Activated CD4-positive, alpha-beta memory T cell treated with anti-CD3 and anti-CD28 coated beads, Interleukin-2, amount 10 ng/mL, durations not matched to agents 7 days and 5 days (primary cell): Measurements from ENCODE around the gene DESI2. TPM values are rescaled to one million over a fixed set of nuclear protein-coding genes. Genes with fewer than 3 reads are reported as not detected.
A peak's percentile ranks its signal among the peaks of the same experiment; 100 is the strongest.

Experiments
- CTCF ChIA-PET: fragments of 350-600 bp; sonication (Branson Sonifier 250); formaldehyde crosslinking; loops from one replicate; lab custom pipeline; 2021; ENCODE audit warnings: antibody characterized with exemption, inconsistent platforms; lab: Charles Lee
- POLR2A ChIA-PET: fragments of 350-600 bp; sonication (Branson Sonifier 250); formaldehyde crosslinking; loops from one replicate; lab custom pipeline; 2021; ENCODE audit warnings: antibody characterized with exemption; lab: Charles Lee
- DNase-seq: peaks from one replicate; pipeline ENCODE4 v3.0.0-alpha.2; 2020
- H3K27ac Mint-ChIP-seq: one replicate; pipeline ENCODE4 v1.8.0; 2021; ENCODE audit warnings: mild to moderate bottlenecking, mixed read lengths
- H3K27me3 Mint-ChIP-seq: one replicate; pipeline ENCODE4 v1.8.0; 2021; ENCODE audit warnings: mixed read lengths
- H3K36me3 Mint-ChIP-seq: one replicate; pipeline ENCODE4 v1.8.0; 2021; ENCODE audit warnings: low read depth, mixed read lengths
- H3K4me1 Mint-ChIP-seq: one replicate; pipeline ENCODE4 v1.8.0; 2021; ENCODE audit warnings: mixed read lengths
- H3K4me3 Mint-ChIP-seq: one replicate; pipeline ENCODE4 v1.8.0; 2021; ENCODE audit warnings: mild to moderate bottlenecking, mixed read lengths
- H3K9me3 Mint-ChIP-seq: one replicate; pipeline ENCODE4 v1.8.0; 2021; ENCODE audit warnings: mixed read lengths
- total RNA-seq, 2 experiments: library from RNA; stranded (reverse); gene quantifications; one replicate each; pipeline ENCODE4 v1.2.3, GENCODE V29; 2021

The DESI2 gene
- total RNA-seq, result 10 to 100 TPM; 26.6 to 31.4 TPM

GRCh38 chr1:244652623-244653438, at the start of gene DESI2:
DESI2 (plus strand) TSS chr1:244653126; CDS start chr1:244653314, 188 bp downstream.
- peak within 1 kb of the TSS; percentile 79 for H3K27ac Mint-ChIP-seq
- peaks cover 4% of the 10 kb centered on the region for H3K27me3 Mint-ChIP-seq
- H3K36me3 Mint-ChIP-seq, result peaks cover 16% of the 10 kb centered on the region
- peak within 1 kb of the TSS; percentile 76 for H3K4me3 Mint-ChIP-seq
- DNase-seq, result peak; percentile 98
- ChIA-PET POLR2A (interaction anchor here (0.7 to 2.8 kb wide), 12 partner anchors 18 to 319 kb away, joined by 3 to 18 read pairs (median 4); partner anchors contain the start of genes ADSS2 and HNRNPU), CTCF (interaction anchor here (0.7 to 1.6 kb wide), 4 partner anchors 48 to 103 kb away, joined by 3 to 6 read pairs (median 5); no protein-coding TSS in a partner anchor)
- peaks cover 15% of the 10 kb centered on the region for H3K4me1 Mint-ChIP-seq
- H3K9me3 Mint-ChIP-seq, result no peaks in the 10 kb centered on the region

- Mint-ChIP-seq H3K4me3 (no peak overlapping the region), H3K27ac (no peak overlapping the region), H3K27me3 (peaks cover 14% of the 10 kb centered on the region), H3K36me3 (no peaks in the 10 kb centered on the region), H3K9me3 (no peaks in the 10 kb centered on the region), H3K4me1 (peaks cover 16% of the 10 kb centered on the region)
- ChIA-PET CTCF (interaction anchor here (0.8 to 3.2 kb wide), 16 partner anchors 8 to 444 kb away, joined by 3 to 77 read pairs (median 6); no protein-coding TSS in a partner anchor), POLR2A (interaction anchor here (0.8 to 1.0 kb wide), 2 partner anchors 50 to 194 kb away, joined by 3 to 5 read pairs; no protein-coding TSS in a partner anchor)
- DNase-seq, result no peak
These were observed 49.4 kb upstream of the DESI2 start for GRCh38 chr1:244603498-244603897.

- no peaks in the 10 kb centered on the region for H3K9me3 Mint-ChIP-seq
- H3K4me1 Mint-ChIP-seq, result no peaks in the 10 kb centered on the region
- no peak overlapping the region for H3K27ac Mint-ChIP-seq
- no peak for DNase-seq
- peaks cover 14% of the 10 kb centered on the region for H3K27me3 Mint-ChIP-seq
- ChIA-PET POLR2A (interaction anchor here (1.3 kb wide), 1 partner anchor 48 kb away, joined by 3 read pairs; no protein-coding TSS in a partner anchor), CTCF (interaction anchor here (0.6 to 3.2 kb wide), 7 partner anchors 11 to 538 kb away, joined by 4 to 77 read pairs (median 10); no protein-coding TSS in a partner anchor)
- H3K36me3 Mint-ChIP-seq, result no peaks in the 10 kb centered on the region
- no peak overlapping the region for H3K4me3 Mint-ChIP-seq
These were observed 47.0 kb upstream of the DESI2 start for GRCh38 chr1:244605835-244606370.

DNA sequence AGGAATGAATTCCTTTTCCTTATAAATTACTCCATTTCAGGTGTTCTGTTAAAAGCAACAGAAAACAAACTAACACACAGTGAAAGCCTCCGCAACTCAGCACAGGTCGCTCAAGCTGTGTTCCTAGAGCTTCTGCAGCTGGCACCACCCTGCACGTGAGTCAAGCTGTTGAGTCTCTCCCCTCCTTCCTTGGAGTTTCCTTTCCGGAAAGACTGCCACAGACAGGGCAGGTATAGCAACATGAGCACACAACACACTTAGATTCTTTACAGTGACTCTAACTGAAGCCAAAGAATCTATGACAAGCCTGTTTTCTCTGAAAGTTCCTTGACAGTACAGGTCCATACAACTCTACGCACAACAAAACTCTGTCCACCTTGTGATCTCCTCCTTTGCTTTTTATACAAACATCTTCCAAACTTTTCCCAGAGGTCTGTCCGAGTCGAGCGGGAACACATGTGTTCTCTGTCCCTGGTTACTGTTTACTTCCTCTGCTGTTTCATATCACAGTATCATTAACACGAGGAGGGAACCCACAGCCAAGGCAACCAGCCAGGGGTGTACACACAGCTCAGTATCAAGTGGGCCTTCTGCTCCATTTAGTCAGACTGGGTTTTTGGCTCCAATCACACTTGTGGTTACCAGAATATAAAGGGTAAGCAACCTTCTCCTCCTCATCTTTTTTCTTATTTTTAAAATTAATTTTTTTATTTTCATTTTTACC, 38.7 kb upstream of the DESI2 start:
- ChIA-PET CTCF (interaction anchor here (0.7 kb wide), 1 partner anchor 339 kb away, joined by 5 read pairs; no protein-coding TSS in a partner anchor), POLR2A (no interaction called here)
- Mint-ChIP-seq H3K36me3 (no peaks in the 10 kb centered on the region), H3K27ac (no peak overlapping the region), H3K4me3 (no peak overlapping the region), H3K4me1 (no peaks in the 10 kb centered on the region), H3K27me3 (peaks cover 7% of the 10 kb centered on the region), H3K9me3 (no peaks in the 10 kb centered on the region)
- DNase-seq, result no peak

DNA sequence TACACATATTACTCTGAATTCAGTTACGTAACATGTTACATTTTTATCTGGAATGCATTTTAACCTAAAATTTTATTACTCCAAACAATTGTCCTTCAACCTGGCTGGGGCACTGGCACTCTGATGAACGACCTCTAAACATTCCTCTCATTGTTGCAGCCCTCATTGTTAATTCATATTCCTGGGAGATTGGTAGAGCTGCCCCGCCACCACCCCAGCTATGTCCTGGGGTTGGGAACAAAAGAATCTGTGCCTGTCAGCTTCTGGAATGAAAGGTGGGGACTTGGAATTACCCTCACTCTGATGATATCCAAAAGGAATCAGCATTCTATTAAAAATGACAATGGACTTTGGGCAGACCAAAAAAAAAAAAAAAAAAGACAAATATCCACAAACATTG, 38.0 kb upstream of the DESI2 start:
- H3K36me3 Mint-ChIP-seq, result no peaks in the 10 kb centered on the region
- DNase-seq, result no peak
- ChIA-PET POLR2A (no interaction called here), CTCF (interaction anchor here (0.7 kb wide), 1 partner anchor 338 kb away, joined by 5 read pairs; no protein-coding TSS in a partner anchor)
- no peak overlapping the region for H3K4me3 Mint-ChIP-seq
- H3K4me1 Mint-ChIP-seq, result no peaks in the 10 kb centered on the region
- H3K9me3 Mint-ChIP-seq, result no peaks in the 10 kb centered on the region
- H3K27ac Mint-ChIP-seq, result no peak overlapping the region
- peaks cover 7% of the 10 kb centered on the region for H3K27me3 Mint-ChIP-seq

GRCh38 chr1:244615301-244615700, 37.6 kb upstream of the DESI2 start:
- H3K4me1 Mint-ChIP-seq, result no peaks in the 10 kb centered on the region
- peaks cover 7% of the 10 kb centered on the region for H3K27me3 Mint-ChIP-seq
- DNase-seq, result no peak
- ChIA-PET CTCF (interaction anchor here (2.4 kb wide), 1 partner anchor 11 kb away, joined by 10 read pairs; no protein-coding TSS in a partner anchor), POLR2A (no interaction called here)
- H3K27ac Mint-ChIP-seq, result no peak overlapping the region
- no peak overlapping the region for H3K4me3 Mint-ChIP-seq
- no peaks in the 10 kb centered on the region for H3K9me3 Mint-ChIP-seq
- H3K36me3 Mint-ChIP-seq, result no peaks in the 10 kb centered on the region

DNA sequence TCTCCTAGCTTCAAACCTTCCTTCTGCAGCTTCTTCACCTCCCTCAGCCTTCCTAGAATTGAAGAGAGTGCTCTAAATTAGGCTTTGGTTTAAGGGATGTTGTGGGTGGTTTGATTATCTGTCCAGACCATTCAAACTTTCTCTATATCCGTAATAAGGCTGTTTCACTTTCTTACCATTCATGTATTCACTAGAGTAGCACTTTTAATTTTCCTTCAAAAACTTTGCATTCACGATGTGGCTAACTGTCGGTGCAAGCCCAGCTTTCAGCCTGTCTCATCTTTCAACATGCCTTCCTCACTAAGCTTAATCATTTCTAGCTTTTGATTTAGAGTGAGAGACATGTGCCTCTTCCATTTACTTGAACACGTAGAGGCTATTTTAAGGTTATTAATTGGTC, 26.2 kb upstream of the DESI2 start:
- H3K36me3 Mint-ChIP-seq, result no peaks in the 10 kb centered on the region
- DNase-seq, result no peak
- CTCF ChIA-PET, result no interaction called here
- H3K27me3 Mint-ChIP-seq, result peaks cover 10% of the 10 kb centered on the region
- H3K9me3 Mint-ChIP-seq, result no peaks in the 10 kb centered on the region
- H3K4me1 Mint-ChIP-seq, result peaks cover 4% of the 10 kb centered on the region
- H3K4me3 Mint-ChIP-seq, result no peak overlapping the region
- no peak overlapping the region for H3K27ac Mint-ChIP-seq
- POLR2A ChIA-PET, result no interaction called here

DNA sequence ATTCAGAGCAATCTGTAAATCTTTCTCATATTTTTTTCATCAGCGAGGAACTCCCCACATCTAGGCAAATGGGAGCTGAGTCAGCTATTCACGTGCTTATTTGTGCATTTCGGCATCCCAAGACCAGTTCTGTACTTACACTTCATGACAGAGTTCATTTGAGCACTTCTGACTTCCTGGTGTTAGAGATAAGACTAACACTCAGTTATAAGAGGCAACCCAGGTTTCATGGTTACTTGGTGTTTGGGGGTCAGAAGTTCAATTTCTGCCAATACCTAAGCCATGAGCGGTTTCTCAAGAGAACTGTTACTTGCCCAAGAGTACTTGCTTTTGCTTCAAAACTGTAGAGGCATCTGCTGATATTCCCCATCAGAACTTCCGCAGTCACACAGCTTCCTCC, 24.1 kb upstream of the DESI2 start:
- CTCF ChIA-PET, result interaction anchor here (0.6 kb wide), 1 partner anchor 32 kb away, joined by 3 read pairs; no protein-coding TSS in a partner anchor
- H3K36me3 Mint-ChIP-seq, result no peaks in the 10 kb centered on the region

GRCh38 chr1:244633140-244633539, 19.8 kb upstream of the DESI2 start:
- no peaks in the 10 kb centered on the region for H3K4me1 Mint-ChIP-seq
- ChIA-PET POLR2A (no interaction called here), CTCF (interaction anchor here (0.6 kb wide), 1 partner anchor 300 kb away, joined by 4 read pairs; no protein-coding TSS in a partner anchor)
- DNase-seq, result no peak
- no peak overlapping the region for H3K27ac Mint-ChIP-seq
- peaks cover 13% of the 10 kb centered on the region for H3K27me3 Mint-ChIP-seq
- H3K4me3 Mint-ChIP-seq, result no peak overlapping the region
- no peaks in the 10 kb centered on the region for H3K9me3 Mint-ChIP-seq
- no peaks in the 10 kb centered on the region for H3K36me3 Mint-ChIP-seq

More for the DNA sequence above, 24.1 kb upstream of the DESI2 start:
- Mint-ChIP-seq H3K9me3 (no peaks in the 10 kb centered on the region), H3K4me1 (peaks cover 4% of the 10 kb centered on the region), H3K4me3 (no peak overlapping the region), H3K27ac (no peak overlapping the region), H3K27me3 (peaks cover 18% of the 10 kb centered on the region)
- POLR2A ChIA-PET, result no interaction called here
- no peak for DNase-seq

DNA sequence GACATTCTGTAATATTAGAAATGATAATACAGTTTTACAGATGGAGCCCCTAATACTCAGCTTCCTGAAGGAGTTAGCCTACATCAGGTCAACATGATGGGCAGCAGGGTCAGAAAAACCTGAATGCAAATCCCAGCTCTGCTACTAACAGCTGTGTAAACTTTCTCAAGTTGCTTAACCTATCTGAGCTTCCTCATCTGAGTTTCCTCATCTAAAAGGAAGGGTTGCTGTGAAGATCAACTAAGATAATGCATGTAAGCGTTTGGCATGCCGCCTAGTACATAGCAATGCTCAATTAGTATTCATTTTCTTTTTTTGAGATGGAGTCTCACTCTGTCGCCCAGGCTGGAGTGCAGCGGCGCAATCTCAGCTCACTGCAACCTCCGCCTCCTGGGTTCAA, 18.4 kb upstream of the DESI2 start:
- DNase-seq, result no peak
- Mint-ChIP-seq H3K27ac (no peak overlapping the region), H3K4me1 (peaks cover under 1% of the 10 kb centered on the region), H3K27me3 (peaks cover 13% of the 10 kb centered on the region), H3K9me3 (no peaks in the 10 kb centered on the region), H3K4me3 (no peak overlapping the region), H3K36me3 (no peaks in the 10 kb centered on the region)
- POLR2A ChIA-PET, result interaction anchor here (1.3 kb wide), 1 partner anchor 17 kb away, joined by 3 read pairs; no protein-coding TSS in a partner anchor
- CTCF ChIA-PET, result interaction anchor here (0.7 kb wide), 1 partner anchor 408 kb away, joined by 3 read pairs; no protein-coding TSS in a partner anchor

- H3K36me3 Mint-ChIP-seq, result no peaks in the 10 kb centered on the region
- H3K4me3 Mint-ChIP-seq, result no peak overlapping the region
- H3K27me3 Mint-ChIP-seq, result peaks cover 15% of the 10 kb centered on the region
- CTCF ChIA-PET, result no interaction called here
- no peaks in the 10 kb centered on the region for H3K9me3 Mint-ChIP-seq
- H3K4me1 Mint-ChIP-seq, result peaks cover 6% of the 10 kb centered on the region
- H3K27ac Mint-ChIP-seq, result no peak overlapping the region
- POLR2A ChIA-PET, result no interaction called here
- no peak for DNase-seq
These were observed 16.3 kb upstream of the DESI2 start for GRCh38 chr1:244636488-244637259.

GRCh38 chr1:244639561-244639960, 13.4 kb upstream of the DESI2 start:
- Mint-ChIP-seq H3K4me1 (peaks cover 6% of the 10 kb centered on the region), H3K27ac (no peak overlapping the region), H3K27me3 (peaks cover 21% of the 10 kb centered on the region), H3K4me3 (no peak overlapping the region), H3K9me3 (no peaks in the 10 kb centered on the region), H3K36me3 (no peaks in the 10 kb centered on the region)
- ChIA-PET POLR2A (no interaction called here), CTCF (no interaction called here)
- DNase-seq, result no peak
